NCI-H345 (cell line): ENCODE data around the gene GOPC.
"Not testable (repeated sequence)": the region's sequence is repeated elsewhere in the genome, so short reads cannot be mapped to it uniquely, and the experiment has no call there.

ENCODE experiments used
- DNase-seq: peaks from one replicate; lab custom pipeline; 2025; lab: John Stamatoyannopoulos, UW

The GOPC gene

GRCh38 chr6:117548797-117549301 is 53.5 kb downstream of the GOPC start:
- no peak for DNase-seq

DNA sequence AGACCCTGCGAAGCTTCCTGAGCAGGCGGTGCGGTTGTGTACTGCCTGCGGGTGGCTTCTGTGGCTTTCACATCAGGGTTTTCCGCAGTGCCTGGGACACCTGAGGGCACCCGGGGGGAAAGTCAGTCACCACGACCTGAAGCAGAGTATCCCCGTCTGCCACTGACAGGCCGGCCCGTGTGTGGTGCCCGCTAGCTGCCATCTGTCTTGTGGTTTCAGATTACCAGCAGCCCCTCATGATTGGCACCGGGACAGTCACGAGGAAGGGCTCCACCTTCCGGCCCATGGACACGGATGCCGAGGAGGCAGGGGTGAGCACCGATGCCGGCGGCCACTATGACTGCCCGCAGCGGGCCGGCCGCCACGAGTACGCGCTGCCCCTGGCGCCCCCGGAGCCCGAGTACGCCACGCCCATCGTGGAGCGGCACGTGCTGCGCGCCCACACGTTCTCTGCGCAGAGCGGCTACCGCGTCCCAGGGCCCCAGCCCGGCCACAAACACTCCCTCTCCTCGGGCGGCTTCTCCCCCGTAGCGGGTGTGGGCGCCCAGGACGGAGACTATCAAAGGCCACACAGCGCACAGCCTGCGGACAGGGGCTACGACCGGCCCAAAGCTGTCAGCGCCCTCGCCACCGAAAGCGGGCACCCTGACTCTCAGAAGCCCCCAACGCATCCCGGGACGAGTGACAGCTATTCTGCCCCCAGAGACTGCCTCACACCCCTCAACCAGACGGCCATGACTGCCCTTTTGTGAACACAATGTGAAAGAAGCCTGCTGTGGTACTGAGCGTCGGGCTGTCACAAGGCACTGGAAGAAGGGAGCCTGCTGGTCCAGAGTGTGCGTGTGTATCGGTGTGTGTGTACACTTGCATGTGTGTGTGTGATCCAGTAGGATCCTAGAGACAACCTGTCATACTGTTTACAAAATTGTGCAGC is 54.4 kb downstream of the GOPC start:
- DNase-seq: no peak

GRCh38 chr6:117546674-117547073 is 55.6 kb downstream of the GOPC start:
- DNase-seq: no peak

GRCh38 chr6:117545161-117545595 is 57.1 kb downstream of the GOPC start:
- no peak for DNase-seq

GRCh38 chr6:117544716-117545115 is 57.6 kb downstream of the GOPC start:
- no peak for DNase-seq

DNA sequence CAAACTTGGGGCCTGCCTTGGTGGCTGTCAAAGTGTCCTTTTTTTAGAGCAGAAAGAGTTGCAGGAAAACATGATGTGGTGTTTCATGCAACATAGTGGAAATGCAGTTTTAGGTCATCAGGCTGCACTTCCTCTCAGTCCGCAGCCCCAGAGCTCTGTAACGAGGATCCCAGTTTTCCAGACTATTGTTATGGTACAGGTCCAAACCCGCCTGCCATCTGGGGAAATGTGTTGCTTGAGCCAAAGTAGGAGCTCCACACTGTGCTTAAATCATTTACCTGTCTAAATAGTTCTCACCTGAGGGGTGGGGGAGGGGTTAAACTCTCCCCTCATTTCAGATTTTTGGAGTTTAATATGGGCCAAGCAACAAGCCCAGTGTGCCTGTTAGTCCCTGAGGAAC is 59.8 kb downstream of the GOPC start:
- DNase-seq: no peak

- no peak for DNase-seq
Observed at GRCh38 chr6:117540670-117541069, 61.6 kb downstream of the GOPC start.

DNA sequence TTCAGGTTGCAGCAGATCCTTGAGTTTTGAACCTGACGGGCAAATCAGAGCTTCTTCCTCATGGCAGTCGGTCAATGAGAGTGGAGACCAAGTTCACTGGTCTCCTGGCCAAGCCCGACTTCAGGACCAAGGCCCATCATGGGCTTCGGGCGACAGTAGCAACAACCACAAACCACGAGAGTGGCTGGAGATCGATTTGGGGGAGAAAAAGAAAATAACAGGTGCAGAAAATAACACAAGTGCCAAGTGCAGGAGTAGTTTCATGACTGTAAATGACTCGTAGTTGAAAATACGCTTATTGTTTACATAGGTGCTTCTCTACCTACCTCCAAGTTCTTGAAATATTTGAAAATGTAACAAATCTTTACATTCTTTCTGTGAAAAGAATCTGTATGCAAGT is 63.7 kb downstream of the GOPC start:
- DNase-seq: no peak

DNA sequence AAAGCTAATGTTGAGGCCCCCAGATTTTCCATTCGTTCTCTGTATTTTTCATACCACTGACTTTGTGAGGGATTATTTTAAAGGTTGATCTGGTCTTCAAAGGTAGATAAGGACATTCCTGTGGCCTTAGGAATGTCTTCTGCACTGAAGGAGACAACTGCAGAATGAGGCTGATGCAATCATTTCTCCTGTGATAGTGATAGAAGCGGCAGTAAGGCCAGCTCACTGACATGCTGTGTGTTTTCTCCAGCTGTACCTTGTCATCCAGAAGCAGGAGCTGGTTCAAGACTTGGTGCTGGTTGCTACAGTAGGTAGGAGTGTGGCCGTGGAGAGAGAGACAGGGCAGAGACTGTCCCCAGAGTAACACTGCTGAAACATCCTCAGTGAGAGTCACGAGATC is 66.0 kb downstream of the GOPC start:
- no peak for DNase-seq

GRCh38 chr6:117534974-117535373 is 67.3 kb downstream of the GOPC start:
- DNase-seq: no peak

DNA sequence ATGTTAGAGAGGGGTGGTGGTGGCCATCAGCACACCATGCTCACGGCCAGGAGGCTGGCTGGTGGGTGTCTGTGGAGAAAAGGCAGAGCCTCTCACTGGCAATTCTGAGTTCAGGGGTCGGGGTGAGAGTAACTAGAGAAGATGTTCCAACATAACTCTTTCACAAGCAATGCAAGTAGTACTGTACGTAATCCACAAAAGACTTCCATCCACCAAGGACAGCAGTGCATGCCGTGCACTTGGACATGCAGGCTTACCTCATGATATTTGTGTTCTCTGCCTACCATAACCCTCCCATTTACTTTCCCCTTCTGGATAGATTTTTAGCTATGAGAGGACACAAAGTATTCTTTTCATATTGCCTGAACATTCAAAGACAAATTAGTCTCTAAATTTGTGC is 68.5 kb downstream of the GOPC start:
- DNase-seq: no peak

DNA sequence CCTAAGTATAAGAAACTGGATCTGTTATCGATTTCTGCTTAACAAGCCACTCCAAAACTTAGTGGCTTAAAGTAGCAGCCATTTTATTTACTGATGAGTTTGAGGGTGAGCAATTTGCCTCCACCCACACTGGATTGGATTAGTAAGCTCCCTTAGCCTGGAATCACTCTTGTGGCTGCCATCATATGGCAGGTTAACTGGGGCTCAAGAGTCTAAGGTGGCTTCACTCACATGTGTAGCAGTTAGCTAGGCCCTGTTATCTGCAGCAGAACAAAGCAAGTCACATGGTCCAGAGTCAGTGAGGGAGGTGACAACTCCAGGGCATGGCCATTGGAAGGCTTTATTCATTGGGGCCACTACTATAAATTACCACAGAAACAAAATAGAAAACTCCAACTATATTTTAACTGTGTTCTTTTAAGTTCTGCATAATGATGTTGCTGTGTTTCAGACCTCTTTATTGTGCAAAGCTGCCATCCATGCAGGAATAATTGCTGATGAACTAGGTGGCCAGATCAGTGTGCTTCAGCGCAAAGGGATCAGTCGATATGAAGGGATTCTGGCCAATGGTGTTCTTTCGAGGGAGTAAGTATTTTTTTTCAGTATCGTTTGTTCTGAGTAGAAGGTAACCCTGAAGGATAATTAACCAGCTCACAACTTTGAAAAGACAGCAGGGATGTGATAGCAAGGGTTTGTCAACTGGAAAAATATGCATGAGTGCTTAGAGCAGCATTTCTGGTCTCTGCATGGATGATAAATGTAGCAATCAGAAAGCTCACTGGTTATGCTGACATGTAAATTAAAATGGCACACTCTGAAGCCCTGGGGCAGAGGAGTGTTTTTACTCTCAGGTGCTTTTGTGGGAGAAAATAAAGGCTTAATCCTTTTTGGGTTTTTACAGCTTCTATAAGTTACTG is 70.2 kb downstream of the GOPC start:
- no peak for DNase-seq

DNA sequence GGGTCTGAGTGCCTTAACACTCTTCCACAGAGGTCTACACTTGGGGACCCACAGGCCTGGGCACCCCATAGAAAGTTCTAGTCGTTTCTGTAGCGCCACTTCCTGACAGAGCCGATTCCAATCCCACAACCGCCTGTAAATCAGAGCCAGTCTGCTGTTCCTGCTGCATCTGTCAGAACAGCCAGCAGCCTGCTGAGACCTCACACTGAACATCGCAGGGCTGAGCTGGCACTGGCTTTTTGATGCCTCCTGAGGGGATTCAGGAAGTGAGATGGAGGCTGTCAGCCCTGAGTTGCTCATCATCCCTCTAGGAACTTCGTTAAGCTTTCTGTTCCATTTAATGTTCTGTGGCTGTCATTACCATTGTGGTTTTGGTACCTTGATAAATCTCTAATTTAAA is 71.0 kb downstream of the GOPC start:
- no peak for DNase-seq

- no peak for DNase-seq
Observed at GRCh38 chr6:117530467-117531242, 71.7 kb downstream of the GOPC start.

- DNase-seq: no peak
Observed at GRCh38 chr6:117525607-117526006, 76.7 kb downstream of the GOPC start.

GRCh38 chr6:117521791-117522502 is 80.4 kb downstream of the GOPC start:
- DNase-seq: no peak

GRCh38 chr6:117520603-117521395 is 81.5 kb downstream of the GOPC start:
- DNase-seq: no peak

DNA sequence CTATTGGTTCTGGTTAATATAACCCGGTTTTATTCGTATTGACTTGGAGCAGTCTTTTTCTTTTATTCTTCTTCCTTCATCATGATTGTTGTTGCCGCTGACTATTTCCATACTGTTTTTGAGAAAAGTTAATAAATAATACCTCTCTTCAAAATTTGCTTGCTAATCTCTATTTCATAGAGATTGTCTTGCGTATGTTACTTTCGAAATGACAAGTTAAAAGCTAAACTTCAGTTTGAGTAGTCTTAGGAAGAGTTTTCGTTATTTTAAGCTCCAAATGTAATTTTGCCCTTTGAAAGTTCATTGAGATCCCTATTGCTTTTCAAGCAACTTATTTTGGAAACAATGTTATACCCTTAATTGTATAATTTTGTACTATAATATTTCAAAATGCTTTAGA is 83.4 kb downstream of the GOPC start:
- no peak for DNase-seq

GRCh38 chr6:117517995-117518394 is 84.3 kb downstream of the GOPC start:
- not testable (repeated sequence) for DNase-seq

DNA sequence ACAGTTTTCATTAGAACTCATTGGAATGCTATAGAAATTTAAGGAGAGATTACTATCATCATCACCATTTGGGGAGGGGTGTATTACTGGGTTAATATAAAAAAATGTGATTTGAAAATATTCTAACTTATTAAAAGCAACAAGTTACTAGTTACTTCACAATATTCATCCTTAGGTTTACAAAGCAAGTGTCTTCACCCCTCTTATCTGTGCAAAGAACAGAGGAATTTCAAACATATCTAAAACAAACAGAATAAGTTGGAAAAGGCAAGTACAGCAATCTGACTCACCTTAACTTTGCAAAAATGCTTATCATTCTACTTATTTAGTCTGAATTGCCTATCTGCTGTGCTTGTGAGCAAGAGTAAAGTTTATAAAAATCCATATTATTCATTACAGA is 87.0 kb downstream of the GOPC start:
- no peak for DNase-seq
